ENCODE measurements around the gene NADK2.
"Not testable (repeated sequence)": the region's sequence is repeated elsewhere in the genome, so short reads cannot be mapped to it uniquely, and the experiment has no call there.

Gene NADK2, protein sequence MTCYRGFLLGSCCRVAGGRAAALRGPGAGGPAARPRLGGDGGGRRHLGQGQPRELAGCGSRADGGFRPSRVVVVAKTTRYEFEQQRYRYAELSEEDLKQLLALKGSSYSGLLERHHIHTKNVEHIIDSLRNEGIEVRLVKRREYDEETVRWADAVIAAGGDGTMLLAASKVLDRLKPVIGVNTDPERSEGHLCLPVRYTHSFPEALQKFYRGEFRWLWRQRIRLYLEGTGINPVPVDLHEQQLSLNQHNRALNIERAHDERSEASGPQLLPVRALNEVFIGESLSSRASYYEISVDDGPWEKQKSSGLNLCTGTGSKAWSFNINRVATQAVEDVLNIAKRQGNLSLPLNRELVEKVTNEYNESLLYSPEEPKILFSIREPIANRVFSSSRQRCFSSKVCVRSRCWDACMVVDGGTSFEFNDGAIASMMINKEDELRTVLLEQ

GRCh38 chr5:36241631-36242533, at the start of gene NADK2:
TSS of gene NADK2 (minus strand) at chr5:36241925. CDS start at chr5:36241798, 127 bp downstream.
- peak; percentile 87 for DNase-seq

DNA sequence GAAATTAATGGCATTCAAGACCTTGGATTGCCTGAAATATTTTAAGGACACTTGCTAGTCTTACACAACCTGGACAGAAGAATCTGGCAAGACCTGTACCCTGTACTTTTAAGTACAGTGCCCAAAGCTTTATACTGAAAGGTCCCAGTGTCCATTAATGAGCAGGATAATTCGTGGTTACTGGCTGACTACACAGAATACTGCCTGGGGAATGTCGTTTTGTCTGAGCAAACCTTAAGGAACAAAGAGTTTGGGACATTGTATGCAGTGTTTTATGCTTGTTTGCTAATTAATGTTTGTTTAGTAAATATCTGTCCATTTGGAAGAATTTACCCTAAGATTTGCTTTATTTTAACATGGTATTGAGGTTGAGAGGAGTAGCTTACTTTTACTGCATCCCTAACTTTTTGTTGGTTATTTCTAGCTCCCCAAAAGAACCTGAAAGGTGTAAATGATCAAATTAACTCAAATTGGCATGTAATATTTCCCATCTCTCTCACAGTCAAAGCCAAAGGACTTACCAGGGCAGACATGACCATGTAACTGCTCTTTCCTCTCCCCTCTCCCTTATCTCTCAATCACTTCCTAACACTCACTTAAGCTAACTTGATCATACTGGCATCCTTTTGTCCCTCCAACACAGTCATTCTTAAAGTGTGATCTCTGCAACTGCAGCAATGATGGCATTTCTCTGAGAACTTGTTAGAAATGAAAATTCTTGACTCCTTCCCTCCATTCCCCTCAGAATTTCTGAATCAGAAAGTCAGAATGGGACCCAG, 44.3 kb upstream of the NADK2 start:
- no peak for DNase-seq

DNA sequence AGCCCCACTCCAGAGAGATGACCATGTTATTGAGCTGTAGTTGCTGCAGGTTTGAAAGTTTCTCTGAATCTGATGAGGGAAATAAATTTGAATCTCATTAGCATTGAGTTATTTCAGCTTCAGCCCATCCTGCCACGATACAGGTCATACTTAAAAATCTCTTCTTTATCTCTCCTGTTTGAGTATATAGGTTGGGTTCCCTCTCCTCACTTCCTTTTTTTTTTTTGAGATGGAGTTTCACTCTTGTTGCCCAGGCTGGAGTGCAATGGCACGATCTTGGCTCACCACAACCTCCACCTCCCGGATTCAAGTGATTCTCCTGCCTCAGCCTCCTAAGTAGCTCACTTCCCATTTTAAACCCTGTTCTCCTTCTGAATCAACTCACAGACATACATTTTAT, 42.0 kb upstream of the NADK2 start:
- DNase-seq: not testable (repeated sequence)

GRCh38 chr5:36281626-36282025, 39.9 kb upstream of the NADK2 start:
- no peak for DNase-seq

GRCh38 chr5:36279054-36279698, 37.5 kb upstream of the NADK2 start:
- no peak for DNase-seq

DNA sequence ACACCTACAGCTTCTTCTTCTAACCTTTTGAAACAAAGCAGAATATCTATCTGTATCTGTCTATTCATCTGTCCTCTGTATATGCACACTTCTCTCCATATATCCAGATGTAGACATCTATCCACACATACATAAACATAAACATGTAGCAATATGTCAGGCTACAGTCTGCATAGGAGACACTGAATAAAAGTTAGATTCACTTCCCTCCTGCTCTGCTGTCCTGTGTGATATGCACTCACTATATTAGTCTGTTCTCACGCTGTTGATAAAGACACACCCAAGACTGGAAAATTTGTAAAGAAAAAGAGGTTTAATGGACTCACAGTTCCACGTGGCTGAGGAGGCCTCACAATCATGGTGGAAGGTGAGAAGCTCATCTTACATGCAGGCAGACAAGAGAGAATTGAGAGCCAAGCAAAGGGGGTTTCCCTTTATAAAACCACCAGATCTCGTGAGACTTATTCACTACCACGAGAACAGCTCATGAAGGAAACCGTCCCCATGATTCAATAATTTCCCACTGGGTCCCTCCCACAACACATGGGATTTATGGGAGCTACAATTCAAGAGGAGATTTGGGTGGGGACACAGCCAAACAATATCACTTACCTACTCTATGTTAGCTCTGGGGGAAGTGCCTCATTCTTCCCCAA, 35.9 kb upstream of the NADK2 start:
- DNase-seq: no peak

DNA sequence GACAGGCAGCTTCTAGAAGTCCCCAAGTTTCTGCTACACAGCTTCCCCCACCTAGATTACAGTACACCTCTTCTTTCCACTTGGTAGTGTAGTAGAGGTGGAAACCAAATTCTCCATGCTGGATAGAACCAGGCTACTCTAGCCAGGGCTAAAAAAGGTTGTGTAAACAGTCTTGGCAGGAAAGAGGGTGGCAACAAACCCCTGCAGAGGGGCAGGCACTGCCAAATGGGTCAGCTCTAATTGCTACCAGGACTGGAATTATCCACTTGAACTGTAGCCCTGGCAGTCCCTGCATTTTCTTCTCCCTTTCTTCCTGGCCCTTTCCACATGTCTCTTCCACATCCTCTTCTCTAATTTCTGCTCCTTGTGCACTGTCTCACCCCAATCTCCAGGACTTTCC, 35.1 kb upstream of the NADK2 start:
- no peak for DNase-seq

GRCh38 chr5:36273809-36274526, 32.2 kb upstream of the NADK2 start:
- DNase-seq: no peak

GRCh38 chr5:36272136-36272690, 30.5 kb upstream of the NADK2 start:
- DNase-seq: no peak

DNA sequence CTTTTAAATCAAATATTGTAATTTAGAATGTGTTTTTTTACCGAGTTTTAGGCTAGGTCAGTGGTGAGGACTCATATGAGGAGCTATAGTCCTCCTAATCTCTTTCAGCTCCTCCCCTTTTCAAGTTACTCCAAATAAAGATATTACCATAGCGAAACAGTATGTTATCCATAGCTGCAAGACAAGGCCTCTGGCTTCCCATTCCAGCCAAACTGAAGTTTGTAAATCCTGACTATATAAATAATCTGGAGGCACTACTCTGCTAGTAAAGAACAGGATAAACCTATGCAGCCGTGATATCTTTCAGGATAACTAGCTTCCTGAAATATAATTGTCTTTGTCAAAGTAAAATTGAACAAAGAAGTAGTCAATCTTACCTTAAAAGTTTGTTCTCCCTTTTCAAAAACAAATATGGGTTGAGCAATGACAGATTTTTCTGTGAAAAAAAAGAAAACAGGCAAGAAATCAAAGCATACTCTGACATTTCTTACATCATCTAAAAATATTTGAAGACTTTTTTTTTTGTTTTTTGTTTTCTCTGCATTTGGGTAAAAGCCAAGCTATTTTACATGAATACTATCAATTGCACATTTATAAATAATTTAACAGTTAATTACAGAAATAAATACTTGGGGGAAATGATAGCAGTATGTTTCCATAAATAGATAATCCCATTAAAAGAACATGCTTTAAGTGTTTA, 29.3 kb upstream of the NADK2 start:
- DNase-seq: no peak

DNA sequence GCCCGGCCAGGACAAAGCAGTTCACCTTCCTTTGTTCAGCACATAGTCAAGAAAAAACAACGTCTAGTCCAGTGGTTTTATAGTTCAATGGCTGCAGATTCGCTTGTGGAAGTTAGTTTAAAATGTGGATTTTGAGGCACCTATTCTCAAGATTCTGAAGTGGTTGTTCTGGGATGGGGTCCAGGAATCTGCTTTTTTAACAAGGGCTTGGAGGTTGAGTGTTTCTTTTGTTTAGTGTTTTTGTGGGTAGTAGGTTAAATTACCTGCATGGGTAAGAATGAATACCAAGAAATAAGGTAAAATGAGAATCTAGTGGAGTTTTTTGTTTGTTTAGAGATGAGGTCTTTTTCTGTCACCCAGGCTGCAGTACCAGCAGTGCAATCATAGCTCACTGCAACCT, 28.4 kb upstream of the NADK2 start:
- no peak for DNase-seq

DNA sequence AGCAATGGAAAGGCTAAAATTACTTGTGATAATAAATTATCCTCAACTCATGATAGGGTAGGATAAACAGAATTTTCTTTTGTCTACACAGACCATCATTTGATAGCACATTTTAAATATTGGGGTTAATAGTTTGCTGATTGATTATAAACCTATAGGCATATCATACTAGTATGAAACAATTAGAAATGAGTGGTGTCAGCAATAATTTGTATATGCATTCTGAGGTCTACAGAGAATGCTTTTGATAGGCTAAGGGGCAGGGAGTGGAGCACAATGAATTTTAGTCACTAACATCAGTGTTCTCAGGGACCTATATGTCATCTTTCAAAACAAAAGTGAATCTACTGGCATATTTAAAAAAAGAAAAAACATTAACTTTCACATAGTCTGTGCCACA, 27.8 kb upstream of the NADK2 start:
- no peak for DNase-seq

DNA sequence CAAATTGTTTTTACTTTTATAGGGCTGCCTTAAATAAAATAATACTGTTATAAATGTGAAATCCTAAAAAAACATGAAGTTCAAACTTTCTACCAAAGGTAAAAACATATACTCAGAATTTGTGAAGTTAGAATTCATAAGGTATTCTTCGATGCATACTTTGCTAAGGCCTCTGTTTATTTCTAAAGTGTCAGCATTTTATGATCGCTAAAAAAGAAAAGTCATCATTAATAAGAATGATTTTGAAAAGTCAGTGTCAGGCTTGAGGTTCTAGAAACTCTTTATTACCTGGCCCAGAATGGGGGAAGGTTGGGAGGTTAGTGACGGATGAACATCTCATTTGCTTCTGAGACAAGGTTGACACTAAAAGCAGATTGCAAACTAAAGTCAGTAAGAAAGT, 26.2 kb upstream of the NADK2 start:
- no peak for DNase-seq

DNA sequence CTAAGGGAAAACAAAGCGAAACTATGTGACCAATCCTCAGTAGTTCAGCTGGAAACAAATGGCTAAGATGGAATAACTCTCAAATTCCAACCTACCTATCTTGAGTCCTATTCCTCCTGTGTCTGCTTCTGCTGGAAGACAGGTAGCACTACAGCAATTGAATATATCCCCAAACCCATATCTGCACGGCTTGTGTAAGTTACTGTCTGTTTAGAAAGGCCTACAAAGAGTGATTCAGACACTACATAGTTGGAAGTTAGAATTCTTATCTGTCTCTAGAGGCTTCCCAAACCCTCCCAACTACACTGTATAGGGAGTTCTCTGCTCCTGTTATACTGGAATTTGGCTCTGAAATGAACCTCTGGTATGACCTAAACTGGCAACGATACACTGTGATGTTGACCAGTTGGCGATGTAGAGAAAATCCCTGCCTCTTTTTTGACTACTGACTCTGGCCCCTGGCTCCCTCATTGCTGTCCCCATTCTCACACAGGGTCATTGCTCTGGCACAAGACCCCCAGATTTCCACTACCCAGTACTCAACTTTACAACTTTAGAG, 22.6 kb upstream of the NADK2 start:
- no peak for DNase-seq

GRCh38 chr5:36261186-36261585, 19.5 kb upstream of the NADK2 start:
- DNase-seq: no peak

DNA sequence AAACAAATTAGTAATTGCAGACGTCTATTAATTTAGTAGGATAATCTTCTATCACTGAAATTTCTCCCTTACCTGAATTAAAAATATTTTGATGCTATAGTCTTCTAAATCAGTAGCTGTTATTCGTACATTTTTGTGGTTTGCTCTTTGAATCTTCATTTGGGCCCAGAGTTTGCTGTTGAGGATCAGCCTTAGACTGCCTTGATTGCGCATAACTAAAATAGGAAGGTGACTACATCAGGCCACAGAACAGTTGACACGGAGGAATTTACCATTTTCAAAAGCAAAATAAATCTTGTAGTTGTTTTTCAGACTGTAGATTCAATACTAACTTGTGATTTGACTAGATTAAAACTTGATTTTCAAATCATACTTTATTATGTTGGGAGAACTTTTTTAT, 11.8 kb upstream of the NADK2 start:
- DNase-seq: no peak

- DNase-seq: no peak
Measured at GRCh38 chr5:36252722-36253365, 11.1 kb upstream of the NADK2 start.

GRCh38 chr5:36251218-36251617, 9.5 kb upstream of the NADK2 start:
- no peak for DNase-seq

GRCh38 chr5:36250427-36250826, 8.7 kb upstream of the NADK2 start:
- DNase-seq: no peak

Measured in NCI-H524 treated with DMSO at 0.1 percent for 48 hours (cell line).